IMR-90 (cell line): ENCODE data around the gene TMEM131.

Source experiments
- CEBPB ChIP-seq: IDR thresholded peaks from 2 replicates; pipeline ENCODE4 v1.6.1; 2012; ENCODE audit warnings: low read depth, low read length, improper control_type of control experiment
- MAFK ChIP-seq: IDR thresholded peaks from 2 replicates; pipeline ENCODE4 v1.6.1; 2012; ENCODE audit warnings: low read depth, low read length, improper control_type of control experiment
- MAZ ChIP-seq: IDR thresholded peaks from 2 replicates; pipeline ENCODE4 v1.6.1; 2012; ENCODE audit warnings: low read depth, mild to moderate bottlenecking, low read length, improper control_type of control experiment, moderate library complexity, borderline replicate concordance
- NFE2L2 ChIP-seq: fragments of 150-350 bp; IDR thresholded peaks from 2 replicates; pipeline ENCODE4 v1.6.1; 2016; ENCODE audit warnings: low read depth, mild to moderate bottlenecking, low read length
- POLR2A ChIP-seq: IDR thresholded peaks from 2 replicates; pipeline ENCODE4 v1.6.1; 2012; ENCODE audit warnings: mild to moderate bottlenecking, low read depth, low read length
- RAD21 ChIP-seq: IDR thresholded peaks from 2 replicates; pipeline ENCODE4 v1.6.1; 2012; ENCODE audit warnings: low read length, improper control_type of control experiment
- RCOR1 ChIP-seq: IDR thresholded peaks from 2 replicates; pipeline ENCODE4 v1.6.1; 2012; ENCODE audit warnings: mild to moderate bottlenecking, low read length, improper control_type of control experiment; ENCODE audit not compliant: insufficient replicate concordance
- SMC3 ChIP-seq: fragments of 150-350 bp; IDR thresholded peaks from 2 replicates; pipeline ENCODE4 v1.6.1; 2016; ENCODE audit warnings: low read depth, mild to moderate bottlenecking, antibody characterized with exemption, low read length, moderate library complexity
- TF ChIP-seq, protein P1 (sequence below): conservative IDR thresholded peaks from 2 replicates; pipeline ENCODE4 v1.5.1; 2012; ENCODE audit warnings: mild to moderate bottlenecking, low read depth, low read length, improper control_type of control experiment
- TF ChIP-seq, protein P2 (sequence below): fragments of 150-350 bp; IDR thresholded peaks from 2 replicates; pipeline ENCODE4 v1.6.1; 2017; ENCODE audit warnings: mild to moderate bottlenecking, antibody characterized with exemption, low read length, low read depth
- TF ChIP-seq, protein P3 (sequence below): fragments of 150-350 bp; IDR thresholded peaks from 2 replicates; pipeline ENCODE4 v1.6.1; 2016; ENCODE audit warnings: low read depth, mild to moderate bottlenecking, low read length, moderate library complexity, borderline replicate concordance

DNA sequence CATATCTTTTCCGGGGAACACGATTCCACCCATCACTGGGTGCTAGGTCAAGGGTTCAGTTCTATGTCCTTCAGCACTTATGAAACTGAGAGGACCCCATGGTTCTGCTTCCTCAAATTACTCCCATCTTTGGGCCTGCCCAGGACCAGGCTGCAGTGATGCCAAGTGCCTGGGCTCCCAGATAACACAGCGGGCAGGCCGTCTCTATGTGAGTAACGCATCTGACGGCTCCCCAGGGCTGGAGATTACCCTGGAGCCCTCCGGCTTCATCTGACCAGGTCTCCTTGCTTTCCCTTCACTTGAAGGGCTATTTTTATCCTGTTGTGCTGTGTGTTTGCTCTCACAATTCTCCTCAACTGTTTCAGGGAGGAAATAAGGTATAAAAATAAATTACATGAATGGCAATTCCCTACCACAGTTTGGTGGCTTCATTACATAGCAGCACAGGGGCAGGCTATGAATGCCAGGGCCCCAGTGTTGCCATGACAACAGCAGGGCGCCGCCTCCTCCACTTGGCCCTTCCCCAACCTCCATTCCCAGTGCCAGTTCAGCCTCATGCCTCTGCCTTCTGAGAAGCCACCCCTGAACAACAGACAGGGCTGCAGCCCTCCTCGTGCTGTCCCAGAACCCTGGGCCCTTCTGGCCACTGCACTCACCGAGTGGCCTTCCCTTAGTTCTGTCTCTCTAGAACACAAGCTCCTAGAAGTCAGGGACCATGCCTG, 25.4 kb upstream of the TMEM131 start:
- TF ChIP-seq, protein P1, sequence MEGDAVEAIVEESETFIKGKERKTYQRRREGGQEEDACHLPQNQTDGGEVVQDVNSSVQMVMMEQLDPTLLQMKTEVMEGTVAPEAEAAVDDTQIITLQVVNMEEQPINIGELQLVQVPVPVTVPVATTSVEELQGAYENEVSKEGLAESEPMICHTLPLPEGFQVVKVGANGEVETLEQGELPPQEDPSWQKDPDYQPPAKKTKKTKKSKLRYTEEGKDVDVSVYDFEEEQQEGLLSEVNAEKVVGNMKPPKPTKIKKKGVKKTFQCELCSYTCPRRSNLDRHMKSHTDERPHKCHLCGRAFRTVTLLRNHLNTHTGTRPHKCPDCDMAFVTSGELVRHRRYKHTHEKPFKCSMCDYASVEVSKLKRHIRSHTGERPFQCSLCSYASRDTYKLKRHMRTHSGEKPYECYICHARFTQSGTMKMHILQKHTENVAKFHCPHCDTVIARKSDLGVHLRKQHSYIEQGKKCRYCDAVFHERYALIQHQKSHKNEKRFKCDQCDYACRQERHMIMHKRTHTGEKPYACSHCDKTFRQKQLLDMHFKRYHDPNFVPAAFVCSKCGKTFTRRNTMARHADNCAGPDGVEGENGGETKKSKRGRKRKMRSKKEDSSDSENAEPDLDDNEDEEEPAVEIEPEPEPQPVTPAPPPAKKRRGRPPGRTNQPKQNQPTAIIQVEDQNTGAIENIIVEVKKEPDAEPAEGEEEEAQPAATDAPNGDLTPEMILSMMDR, result no peak
- TF ChIP-seq RAD21, result no peak
- TF ChIP-seq RCOR1, result no peak
- no peak for TF ChIP-seq POLR2A
- TF ChIP-seq CEBPB, result no peak
- no peak for TF ChIP-seq MAZ
- TF ChIP-seq, protein P2, sequence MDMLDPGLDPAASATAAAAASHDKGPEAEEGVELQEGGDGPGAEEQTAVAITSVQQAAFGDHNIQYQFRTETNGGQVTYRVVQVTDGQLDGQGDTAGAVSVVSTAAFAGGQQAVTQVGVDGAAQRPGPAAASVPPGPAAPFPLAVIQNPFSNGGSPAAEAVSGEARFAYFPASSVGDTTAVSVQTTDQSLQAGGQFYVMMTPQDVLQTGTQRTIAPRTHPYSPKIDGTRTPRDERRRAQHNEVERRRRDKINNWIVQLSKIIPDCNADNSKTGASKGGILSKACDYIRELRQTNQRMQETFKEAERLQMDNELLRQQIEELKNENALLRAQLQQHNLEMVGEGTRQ, result no peak
- TF ChIP-seq NFE2L2, result no peak
- TF ChIP-seq, protein P3, sequence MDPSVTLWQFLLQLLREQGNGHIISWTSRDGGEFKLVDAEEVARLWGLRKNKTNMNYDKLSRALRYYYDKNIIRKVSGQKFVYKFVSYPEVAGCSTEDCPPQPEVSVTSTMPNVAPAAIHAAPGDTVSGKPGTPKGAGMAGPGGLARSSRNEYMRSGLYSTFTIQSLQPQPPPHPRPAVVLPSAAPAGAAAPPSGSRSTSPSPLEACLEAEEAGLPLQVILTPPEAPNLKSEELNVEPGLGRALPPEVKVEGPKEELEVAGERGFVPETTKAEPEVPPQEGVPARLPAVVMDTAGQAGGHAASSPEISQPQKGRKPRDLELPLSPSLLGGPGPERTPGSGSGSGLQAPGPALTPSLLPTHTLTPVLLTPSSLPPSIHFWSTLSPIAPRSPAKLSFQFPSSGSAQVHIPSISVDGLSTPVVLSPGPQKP, result no peak
- no peak for TF ChIP-seq MAFK
- TF ChIP-seq SMC3, result no peak
